MCF 10A (cell line): ENCODE measurements around the gene TAAR8. TPM values are rescaled to one million over a fixed set of nuclear protein-coding genes. Genes with fewer than 3 reads are reported as not detected.

Source experiments
- BruUV-seq: library from RNA; stranded (reverse); fragments of 400-500 nt; replicated peaks from 2 replicates; lab custom pipeline; 2021; lab: Mats Ljungman, UMichigan
- CTCF ChIA-PET: fragments of 300-600 bp; sonication (Branson Sonifier 250); formaldehyde crosslinking; extraction: SDS; loops from one replicate; lab custom pipeline; 2021; ENCODE audit warnings: antibody characterized with exemption, inconsistent platforms; lab: Yijun Ruan, JAX
- POLR2A ChIA-PET: fragments of 300-600, 350-650 bp; sonication (Branson Sonifier 250); formaldehyde crosslinking; extraction: SDS; loops from one replicate; lab custom pipeline; 2020; ENCODE audit warnings: antibody characterized with exemption, inconsistent platforms; lab: Yijun Ruan, JAX
- DNase-seq: peaks from one replicate; pipeline ENCODE4 v3.0.0-alpha.2; 2018; ENCODE audit not compliant: unreplicated experiment
- H3K27ac Mint-ChIP-seq: one replicate; pipeline ENCODE4 v1.8.0; 2022; ENCODE audit warnings: mild to moderate bottlenecking, low read depth, mixed read lengths; ENCODE audit not compliant: unreplicated experiment
- H3K27me3 Mint-ChIP-seq: one replicate; pipeline ENCODE4 v1.8.0; 2022; ENCODE audit warnings: mixed read lengths; ENCODE audit not compliant: insufficient read depth, unreplicated experiment
- H3K36me3 Mint-ChIP-seq: one replicate; pipeline ENCODE4 v1.8.0; 2022; ENCODE audit warnings: mild to moderate bottlenecking, moderate library complexity, mixed read lengths; ENCODE audit not compliant: insufficient read depth, unreplicated experiment
- H3K4me1 Mint-ChIP-seq: one replicate; pipeline ENCODE4 v1.8.0; 2022; ENCODE audit warnings: mixed read lengths; ENCODE audit not compliant: insufficient read depth, unreplicated experiment
- H3K4me3 Mint-ChIP-seq: one replicate; pipeline ENCODE4 v1.8.0; 2022; ENCODE audit warnings: mild to moderate bottlenecking, moderate library complexity, mixed read lengths; ENCODE audit not compliant: unreplicated experiment
- H3K9me3 Mint-ChIP-seq: one replicate; pipeline ENCODE4 v1.8.0; 2022; ENCODE audit warnings: mixed read lengths; ENCODE audit not compliant: unreplicated experiment
- intact Hi-C: fragments of 100-400 bp; cut with micrococcal nuclease; formaldehyde crosslinking; loops from 2 replicates; pipeline ENCODE4 v1.14.1; 2022
- total RNA-seq: library from RNA; stranded (reverse); gene quantifications from 2 replicates; pipeline ENCODE4 v1.2.3, GENCODE V29; 2022
- TF ChIP-seq, protein P1 (sequence below): fragments of 200-600 bp; IDR thresholded peaks from one replicate; pipeline ENCODE4 v1.8.0; 2022; ENCODE audit warnings: antibody characterized with exemption, mild to moderate bottlenecking; ENCODE audit not compliant: unreplicated experiment

Gene TAAR8
- total RNA-seq, 1 experiment from 2014 or later: not detected

GRCh38 chr6:132584698-132585097 is 32.2 kb downstream of the TAAR8 start:
- intact Hi-C loops: no loop called here
- TF ChIP-seq, protein P1, sequence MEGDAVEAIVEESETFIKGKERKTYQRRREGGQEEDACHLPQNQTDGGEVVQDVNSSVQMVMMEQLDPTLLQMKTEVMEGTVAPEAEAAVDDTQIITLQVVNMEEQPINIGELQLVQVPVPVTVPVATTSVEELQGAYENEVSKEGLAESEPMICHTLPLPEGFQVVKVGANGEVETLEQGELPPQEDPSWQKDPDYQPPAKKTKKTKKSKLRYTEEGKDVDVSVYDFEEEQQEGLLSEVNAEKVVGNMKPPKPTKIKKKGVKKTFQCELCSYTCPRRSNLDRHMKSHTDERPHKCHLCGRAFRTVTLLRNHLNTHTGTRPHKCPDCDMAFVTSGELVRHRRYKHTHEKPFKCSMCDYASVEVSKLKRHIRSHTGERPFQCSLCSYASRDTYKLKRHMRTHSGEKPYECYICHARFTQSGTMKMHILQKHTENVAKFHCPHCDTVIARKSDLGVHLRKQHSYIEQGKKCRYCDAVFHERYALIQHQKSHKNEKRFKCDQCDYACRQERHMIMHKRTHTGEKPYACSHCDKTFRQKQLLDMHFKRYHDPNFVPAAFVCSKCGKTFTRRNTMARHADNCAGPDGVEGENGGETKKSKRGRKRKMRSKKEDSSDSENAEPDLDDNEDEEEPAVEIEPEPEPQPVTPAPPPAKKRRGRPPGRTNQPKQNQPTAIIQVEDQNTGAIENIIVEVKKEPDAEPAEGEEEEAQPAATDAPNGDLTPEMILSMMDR: no peak
- H3K36me3 Mint-ChIP-seq: no peaks in the 10 kb centered on the region
- no TSS peak for BruUV-seq
- no peaks in the 10 kb centered on the region for H3K9me3 Mint-ChIP-seq
- CTCF ChIA-PET: no interaction called here
- H3K4me1 Mint-ChIP-seq: no peaks in the 10 kb centered on the region
- POLR2A ChIA-PET: no interaction called here
- no peak overlapping the region for H3K27ac Mint-ChIP-seq
- H3K27me3 Mint-ChIP-seq: peaks cover 92% of the 10 kb centered on the region
- DNase-seq: no peak
- H3K4me3 Mint-ChIP-seq: no peak overlapping the region

- no peak overlapping the region for H3K4me3 Mint-ChIP-seq
- H3K4me1 Mint-ChIP-seq: no peaks in the 10 kb centered on the region
- intact Hi-C loops: no loop called here
- H3K27me3 Mint-ChIP-seq: peaks cover 89% of the 10 kb centered on the region
- CTCF ChIA-PET: no interaction called here
- POLR2A ChIA-PET: no interaction called here
- TF ChIP-seq, protein P1: no peak
- H3K27ac Mint-ChIP-seq: no peak overlapping the region
- no peak for DNase-seq
- H3K36me3 Mint-ChIP-seq: no peaks in the 10 kb centered on the region
- no TSS peak for BruUV-seq
- no peaks in the 10 kb centered on the region for H3K9me3 Mint-ChIP-seq
These were observed 35.0 kb downstream of the TAAR8 start for GRCh38 chr6:132587424-132587823.

DNA sequence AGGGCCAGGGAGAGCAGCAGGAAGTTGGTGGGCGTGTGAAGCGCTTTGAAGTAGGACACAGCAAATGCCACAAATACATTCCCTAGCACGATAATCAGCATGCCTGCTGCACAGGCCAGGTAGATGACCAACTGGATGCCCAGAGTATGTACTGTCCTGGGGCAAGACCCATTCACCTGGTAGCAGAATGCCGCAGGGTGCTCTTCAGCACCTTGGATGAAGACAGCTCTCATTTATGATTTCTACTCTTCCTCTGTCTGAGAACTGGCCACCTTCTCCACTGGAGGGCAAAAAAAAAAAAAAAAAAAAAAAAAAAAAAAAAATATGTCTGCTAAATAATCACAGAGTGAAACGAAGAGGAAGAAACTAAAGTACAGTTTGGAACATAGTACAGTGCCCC is 37.0 kb downstream of the TAAR8 start, which contains the start of gene TAAR5:
TAAR5 (minus strand) TSS at position 288 of the 400 bp plus-strand sequence; CDS start at position 233, 55 bp downstream.
- no peaks in the 10 kb centered on the region for H3K4me1 Mint-ChIP-seq
- BruUV-seq: no TSS peak
- intact Hi-C loops: no loop called here
- H3K4me3 Mint-ChIP-seq: no peak within 1 kb of the TSS
- ChIA-PET CTCF (interaction anchor here (1.0 to 1.1 kb wide), 2 partner anchors 10 to 56 kb away, joined by 3 to 4 read pairs; no protein-coding TSS in a partner anchor), POLR2A (no interaction called here)
- no peak for DNase-seq
- peaks cover 75% of the 10 kb centered on the region for H3K27me3 Mint-ChIP-seq
- H3K36me3 Mint-ChIP-seq: no peaks in the 10 kb centered on the region
- H3K27ac Mint-ChIP-seq: no peak within 1 kb of the TSS
- TF ChIP-seq, protein P1: no peak
- no peaks in the 10 kb centered on the region for H3K9me3 Mint-ChIP-seq

- Mint-ChIP-seq H3K4me3 (no peak overlapping the region), H3K36me3 (no peaks in the 10 kb centered on the region), H3K27ac (no peak overlapping the region), H3K9me3 (no peaks in the 10 kb centered on the region), H3K4me1 (no peaks in the 10 kb centered on the region), H3K27me3 (peaks cover 75% of the 10 kb centered on the region)
- TF ChIP-seq, protein P1: no peak
- no peak for DNase-seq
- no TSS peak for BruUV-seq
- intact Hi-C loops: no loop called here
- CTCF ChIA-PET: interaction anchor here (0.6 kb wide), 1 partner anchor 376 kb away, joined by 3 read pairs; no protein-coding TSS in a partner anchor
- POLR2A ChIA-PET: no interaction called here
These were observed 37.9 kb downstream of the TAAR8 start for GRCh38 chr6:132590362-132590761.
